Activated CD8-positive, alpha-beta memory T cell treated with anti-CD3 and anti-CD28 coated beads, Interleukin-2, amount 50 U/mL, for 24 hours (primary cell): ENCODE results near the gene RBBP4.
"Not testable (repeated sequence)": the region's sequence is repeated elsewhere in the genome, so short reads cannot be mapped to it uniquely, and the experiment has no call there.

Source experiments
- DNase-seq: peaks from one replicate; pipeline ENCODE4 v3.0.0-alpha.2; 2020; ENCODE audit errors: extremely low read depth

RBBP4 gene

DNA sequence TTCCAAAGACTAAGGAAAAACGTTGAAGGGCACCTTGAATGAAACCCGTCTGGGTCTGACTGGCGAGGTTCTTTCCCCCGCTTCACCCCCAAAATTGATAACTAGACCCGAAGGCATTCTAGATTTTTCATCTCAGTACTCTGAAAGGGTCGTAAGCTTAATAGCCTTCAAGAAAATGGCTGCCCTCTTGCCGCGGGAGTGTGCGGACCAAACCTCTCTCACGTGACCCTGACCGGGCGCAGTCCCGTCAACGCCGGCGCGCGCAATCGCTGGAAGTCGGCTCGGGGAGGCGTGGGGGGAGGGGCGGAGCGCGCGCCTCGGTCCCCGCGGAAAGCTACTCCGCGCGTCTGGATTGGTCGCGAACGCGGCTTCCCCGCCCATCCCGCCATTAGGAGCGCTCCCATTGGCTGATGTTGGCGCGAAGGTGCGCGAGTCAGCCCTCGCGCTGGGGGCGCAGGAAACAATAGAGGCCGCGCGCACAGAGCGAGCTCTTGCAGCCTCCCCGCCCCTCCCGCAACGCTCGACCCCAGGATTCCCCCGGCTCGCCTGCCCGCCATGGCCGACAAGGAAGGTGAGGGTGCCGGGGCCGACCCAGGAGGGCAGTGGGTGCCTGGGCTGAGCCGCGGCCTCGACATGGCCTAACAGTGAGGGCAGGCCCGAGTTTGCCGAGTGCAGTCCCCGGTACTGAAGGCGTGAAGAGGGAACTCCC is at the start of gene RBBP4:
Gene RBBP4, plus strand, starts transcription at position 457 of the 709 bp plus-strand sequence. Its CDS starts 99 bp downstream, at position 556.
- DNase-seq, result peak; percentile 93

DNA sequence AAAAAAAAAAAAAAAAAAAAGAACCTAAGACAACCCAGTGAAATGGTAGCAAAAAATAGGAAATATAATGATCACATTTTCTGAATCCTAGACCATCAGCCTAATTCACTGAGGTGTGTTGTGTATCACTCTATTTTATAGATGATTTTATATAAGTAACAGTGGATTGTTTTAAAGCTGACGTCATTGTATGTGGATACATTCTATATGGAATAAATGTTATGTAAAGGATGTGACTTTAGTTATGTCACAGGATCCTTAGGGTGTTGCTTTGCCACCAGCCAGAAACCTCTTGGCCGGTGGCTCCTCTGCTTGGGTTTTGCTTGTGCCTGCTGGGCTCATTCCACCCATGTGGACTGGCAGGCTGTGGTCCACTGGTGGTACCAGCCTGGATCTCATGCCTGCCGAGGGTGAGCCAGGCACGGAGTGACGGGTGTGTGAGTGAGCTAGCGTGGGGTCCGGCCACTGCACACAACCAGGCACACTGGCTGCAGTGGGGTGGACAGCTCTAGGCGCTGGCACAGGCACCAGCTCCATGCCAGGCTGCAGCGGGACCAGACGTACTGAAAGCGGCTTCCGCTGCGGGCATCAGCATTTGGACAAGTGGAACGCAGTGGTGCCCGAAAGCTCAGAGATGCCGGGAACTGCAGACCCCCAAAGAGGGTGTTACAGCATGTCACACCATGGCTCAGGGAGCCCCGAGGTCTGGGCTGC is 45.1 kb upstream of the RBBP4 start:
- DNase-seq, result no peak

DNA sequence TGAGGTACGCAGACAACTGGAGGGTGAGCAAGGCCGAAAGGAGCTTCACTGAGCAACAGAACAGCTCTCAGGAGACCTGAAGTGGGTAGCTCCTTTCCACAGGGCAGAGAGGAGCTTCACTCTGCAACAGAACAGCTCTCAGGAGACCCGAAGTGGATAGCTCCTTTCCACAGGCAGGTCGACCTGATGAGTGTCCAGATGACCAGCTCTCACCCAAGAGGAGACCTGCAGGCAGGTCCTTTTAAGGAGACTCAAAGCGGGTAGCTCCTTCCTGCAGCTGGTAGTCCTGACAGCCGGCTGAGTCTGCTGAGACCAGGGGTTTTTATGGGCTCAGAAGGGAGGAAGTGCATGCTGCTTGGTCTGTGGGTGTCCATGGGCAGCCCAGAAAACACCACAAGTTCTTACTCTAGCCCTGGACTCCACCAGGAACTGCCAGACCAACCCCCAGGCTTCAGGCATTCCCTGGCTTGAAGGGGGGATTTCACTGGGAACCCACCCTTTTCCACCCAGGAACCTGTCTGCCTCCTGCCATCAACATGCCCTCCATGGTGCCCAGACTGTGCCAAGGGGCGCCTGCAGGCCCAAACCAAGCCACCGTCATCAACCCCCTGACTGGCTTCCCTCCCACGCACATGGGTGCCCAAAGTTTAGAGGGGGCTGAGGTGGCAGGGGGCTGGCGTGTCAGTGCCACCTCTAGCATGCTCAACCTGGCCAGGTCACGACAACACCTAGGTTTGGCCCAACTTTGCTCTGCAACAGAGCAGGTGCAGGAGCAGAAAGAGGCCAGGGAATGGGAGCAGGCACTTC is 44.2 kb upstream of the RBBP4 start:
- DNase-seq, result no peak

DNA sequence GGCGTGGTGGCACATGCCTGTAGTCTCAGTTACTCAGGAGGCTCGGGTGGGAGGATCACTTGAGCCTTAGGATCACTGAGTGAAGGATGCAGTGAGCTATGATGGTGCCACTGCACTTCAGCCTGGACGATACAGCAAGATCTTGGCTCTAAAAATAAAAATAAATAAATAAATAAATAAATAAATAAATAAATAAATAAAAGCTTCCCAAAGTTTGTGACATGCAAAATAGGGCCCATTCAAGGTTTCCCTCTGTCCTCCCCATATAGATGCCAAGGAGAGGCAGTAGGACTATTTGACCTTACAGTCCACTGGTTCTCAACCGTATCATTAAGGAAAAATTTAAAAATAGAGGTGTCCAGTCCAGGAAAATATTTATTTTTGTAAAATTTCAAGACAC is 41.8 kb upstream of the RBBP4 start:
- DNase-seq, result no peak

DNA sequence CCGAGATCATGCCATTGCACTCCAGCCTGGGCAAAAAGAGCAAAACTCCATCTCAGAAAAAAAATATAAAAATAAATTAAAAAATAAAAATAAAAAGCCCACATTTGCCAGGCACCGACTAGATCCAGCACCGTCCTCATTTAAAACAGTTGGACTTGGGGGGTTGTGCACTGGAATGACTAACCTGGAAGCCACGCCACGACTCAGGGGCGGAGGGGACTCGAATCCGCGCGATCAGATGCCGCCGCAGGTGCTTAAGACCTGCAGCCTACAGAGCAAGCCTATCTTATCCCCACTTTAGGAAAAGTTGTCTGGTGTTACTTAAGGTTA is 39.2 kb upstream of the RBBP4 start:
- DNase-seq, result no peak

DNA sequence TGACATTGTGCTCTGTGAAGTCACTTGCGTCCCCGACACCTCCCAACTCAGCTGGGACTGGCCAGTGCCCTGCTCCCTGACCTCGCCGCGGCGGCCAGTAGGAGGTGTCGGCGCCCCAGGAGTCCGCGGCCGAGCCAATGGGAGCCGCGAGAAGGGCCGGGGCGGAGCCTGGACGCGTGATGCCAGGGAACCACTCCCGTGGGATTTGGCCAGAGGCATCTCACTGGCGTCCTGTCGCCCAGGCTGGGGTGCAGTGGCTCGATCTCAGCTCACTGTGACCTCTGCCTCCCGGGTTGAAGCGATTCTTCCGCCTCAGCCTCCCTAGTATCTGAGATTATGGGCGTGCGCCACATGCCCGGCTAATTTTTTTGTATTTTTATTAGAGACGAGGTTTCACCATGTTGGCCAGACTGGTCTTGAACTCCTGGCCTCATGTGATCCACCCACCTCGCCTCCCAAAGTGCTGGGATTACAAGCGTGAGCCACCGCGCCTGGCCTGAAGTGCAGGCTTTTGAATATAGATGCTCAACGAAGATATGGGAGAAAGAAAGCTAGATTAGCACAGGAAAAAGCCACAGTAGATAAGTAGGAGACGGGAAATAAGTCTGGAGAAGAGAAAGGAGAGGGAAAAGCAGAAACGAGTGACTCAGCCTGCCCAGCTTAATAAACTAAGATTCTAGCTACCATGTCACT is 38.7 kb upstream of the RBBP4 start:
- no peak for DNase-seq

DNA sequence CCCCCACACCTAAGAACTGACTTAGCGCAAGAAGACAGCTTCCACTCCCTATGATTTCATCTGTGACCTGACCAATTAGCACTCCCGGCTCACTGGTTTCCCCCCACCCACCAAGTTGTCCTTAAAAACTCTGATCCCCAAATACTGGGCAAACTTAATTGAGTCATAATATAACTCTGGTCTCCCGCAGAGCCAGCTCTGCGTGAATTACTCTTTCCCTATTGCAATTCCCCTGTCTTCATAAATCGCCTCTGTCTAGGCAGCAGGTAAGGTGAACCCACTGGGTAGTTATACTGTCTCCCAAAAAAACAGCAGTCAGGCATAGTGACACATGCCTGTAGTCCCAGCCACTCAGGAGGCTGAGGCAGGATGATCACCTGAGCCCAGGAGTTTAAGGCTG is 37.5 kb upstream of the RBBP4 start:
- DNase-seq, result no peak

DNA sequence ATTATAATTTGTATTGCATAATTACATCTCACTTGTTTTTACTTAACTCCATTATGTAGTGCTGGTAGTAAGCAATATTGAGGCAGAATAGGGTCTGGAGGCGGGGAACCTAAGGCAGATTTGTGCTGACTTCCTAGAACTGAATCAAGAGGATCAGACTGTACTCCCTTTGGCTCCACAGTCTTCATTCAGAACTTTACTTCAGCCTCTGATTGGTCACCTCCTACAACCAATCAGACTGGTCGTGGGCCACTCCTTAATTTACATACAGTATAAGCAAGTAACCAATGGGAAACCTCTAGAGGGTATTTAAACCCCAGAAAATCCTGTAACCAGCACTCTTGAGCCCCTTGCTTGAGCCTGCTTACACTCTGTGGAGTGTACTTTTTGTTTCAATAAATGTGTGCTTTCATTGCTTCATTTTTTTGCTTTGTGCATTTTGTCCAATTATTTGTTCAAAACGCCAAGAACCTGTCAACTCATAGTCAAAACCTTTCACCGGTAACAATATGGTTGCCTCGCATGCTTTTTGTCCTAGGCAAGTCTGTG is 32.3 kb upstream of the RBBP4 start:
- DNase-seq, result no peak

DNA sequence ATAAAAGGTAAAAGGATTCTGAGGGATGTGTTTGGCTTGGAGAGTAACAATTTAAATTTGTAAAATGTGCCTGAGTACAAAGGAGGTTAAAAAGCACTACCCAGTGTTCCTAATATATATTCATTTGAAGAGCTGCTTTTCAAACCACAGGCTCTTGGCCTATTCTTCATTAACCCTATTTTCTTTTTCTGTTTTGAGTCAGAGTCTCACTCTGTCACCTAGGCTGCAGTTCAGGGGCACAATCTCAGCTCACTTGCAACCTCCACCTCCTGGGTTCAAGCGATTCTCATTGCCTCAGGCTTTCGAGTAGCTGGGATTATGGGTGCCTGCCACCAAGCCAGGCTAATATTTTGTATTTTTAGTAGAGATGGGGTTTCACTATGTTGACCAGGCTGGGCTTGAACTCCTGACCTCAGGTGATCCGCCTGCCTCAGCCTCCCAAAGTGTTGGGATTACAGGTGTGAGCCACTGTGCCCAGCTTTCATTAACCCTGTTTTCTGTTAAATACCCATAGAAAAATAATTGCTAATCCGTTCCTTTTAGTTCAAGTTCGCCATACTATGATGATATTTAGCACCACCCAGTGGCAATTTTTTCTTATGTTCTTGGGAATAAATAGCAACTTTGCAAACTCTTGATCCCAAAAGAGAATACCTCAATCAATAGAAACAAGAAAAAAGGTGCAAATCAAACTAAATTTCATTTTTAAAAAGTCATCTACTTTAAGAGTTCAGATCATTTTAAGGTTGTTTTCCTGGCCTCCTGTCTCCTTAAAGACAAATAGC is 31.1 kb upstream of the RBBP4 start:
- DNase-seq, result no peak

DNA sequence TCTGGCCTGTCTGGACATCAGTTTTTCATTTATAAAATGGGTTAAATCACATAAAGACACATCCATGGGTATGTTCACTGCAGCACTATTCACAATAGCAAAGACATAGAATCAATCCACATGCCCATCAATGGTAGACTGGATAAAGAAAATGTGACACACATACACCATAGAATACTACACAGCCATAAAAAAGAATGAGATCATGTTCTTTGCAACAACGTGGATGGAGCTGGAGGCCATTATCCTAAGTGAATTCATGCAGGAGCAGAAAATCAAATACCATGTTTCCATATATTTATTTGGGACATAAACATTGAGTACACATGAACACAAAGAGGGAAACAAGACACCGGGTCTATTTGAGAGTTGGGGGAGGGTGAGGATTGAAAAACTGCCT is 28.8 kb upstream of the RBBP4 start:
- DNase-seq, result no peak

DNA sequence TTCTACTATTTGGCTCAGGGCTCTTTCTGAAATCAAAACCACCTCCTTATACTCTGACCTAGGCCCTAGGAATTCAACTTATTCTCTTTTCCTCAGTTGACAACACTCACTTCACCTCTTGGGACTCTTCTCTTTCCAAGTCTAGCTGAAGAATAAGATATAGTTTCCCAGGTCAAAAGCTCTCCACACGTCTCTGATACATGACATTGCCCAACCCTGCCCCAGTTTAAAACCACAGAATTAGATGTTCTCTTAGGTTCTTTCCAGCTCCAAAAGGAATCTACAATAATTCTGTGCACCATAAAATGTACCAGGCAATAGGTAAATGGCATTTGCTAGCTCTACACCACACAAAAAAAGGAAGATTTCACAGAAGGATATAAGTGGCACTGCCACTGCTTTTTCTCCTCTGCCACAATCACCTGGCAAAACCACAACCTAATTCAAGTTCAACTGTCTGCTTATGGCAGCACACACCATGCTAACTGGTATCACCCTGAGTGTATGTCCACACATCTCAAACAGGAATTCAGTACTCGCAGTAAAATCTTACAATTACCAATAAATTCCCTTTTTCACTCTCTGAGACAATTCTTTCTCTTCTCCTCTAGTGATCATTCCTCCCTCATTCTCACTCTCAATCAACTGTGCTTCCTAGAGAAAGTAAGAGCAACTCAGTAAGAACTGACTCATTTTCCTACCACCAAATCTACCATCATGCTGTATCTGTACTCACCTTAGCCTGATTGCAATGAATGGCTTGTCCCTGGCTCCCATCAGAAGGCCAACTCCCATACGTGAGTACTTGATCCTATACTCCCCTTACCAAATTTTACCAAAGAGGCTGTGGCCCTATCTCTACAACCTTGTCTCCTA is 28.0 kb upstream of the RBBP4 start:
- DNase-seq, result no peak

DNA sequence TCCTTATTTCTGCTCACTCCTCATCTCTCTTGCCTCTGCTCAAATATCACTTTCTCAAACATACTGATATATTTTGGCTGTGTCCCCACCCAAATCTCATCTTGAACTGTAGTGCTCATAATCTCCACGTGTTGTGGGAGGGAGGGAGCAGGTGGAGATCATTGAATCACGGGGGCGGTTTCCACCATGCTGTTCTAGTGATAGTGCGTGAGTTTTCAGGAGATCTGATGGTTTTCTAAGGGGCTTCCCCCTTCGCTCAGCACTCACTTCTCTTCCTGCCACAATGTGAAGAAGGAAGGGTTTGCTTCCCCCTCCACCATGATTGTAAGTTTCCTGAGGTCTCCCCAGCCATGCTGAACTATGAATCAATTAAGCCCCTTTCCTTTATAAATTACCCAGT is 27.2 kb upstream of the RBBP4 start:
- DNase-seq, result no peak

DNA sequence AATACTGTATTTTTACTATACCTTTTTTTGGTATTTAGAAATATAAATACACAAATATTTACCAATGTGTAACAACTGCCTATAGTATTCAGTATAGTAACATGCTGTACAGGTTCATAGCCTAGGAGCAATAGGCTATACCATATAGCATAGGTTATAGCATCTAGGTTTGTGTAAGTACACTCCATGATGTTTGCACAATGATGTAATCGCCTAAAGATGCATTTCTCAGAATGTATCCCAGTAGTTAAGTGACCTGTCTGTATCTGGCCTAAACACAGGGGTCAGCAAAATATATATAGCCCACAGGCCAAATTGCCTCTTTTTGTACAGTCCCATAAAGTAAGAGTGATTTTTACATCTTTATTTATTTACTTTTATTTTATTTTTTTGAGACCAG is 24.8 kb upstream of the RBBP4 start:
- no peak for DNase-seq

DNA sequence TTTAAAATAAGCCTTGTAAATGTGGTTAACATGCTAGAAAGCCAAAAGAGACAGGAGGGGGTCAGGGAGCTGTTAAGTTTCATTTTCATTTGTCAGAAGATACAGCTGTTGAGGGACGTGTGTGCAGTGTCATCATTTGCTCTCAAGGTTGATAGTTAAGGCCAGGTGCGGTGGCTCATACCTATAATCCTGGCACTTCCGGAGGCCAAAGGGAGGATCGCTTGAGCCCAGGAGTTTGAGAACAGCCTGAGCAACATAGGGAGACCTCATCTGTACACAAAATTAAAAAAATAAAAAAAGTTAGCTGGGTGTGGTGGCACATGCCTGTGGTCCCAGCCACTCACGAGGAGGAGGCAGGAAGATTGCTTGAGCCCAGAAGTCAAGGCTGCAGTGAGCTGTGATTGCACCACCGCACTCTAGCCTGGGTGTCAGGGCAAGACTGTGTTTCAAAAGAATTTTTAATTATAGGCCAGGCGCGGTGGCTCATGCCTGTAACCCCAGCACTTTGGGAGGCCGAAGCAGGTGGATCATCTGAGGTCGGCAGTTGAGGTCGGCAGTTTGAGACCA is 23.3 kb upstream of the RBBP4 start:
- no peak for DNase-seq

DNA sequence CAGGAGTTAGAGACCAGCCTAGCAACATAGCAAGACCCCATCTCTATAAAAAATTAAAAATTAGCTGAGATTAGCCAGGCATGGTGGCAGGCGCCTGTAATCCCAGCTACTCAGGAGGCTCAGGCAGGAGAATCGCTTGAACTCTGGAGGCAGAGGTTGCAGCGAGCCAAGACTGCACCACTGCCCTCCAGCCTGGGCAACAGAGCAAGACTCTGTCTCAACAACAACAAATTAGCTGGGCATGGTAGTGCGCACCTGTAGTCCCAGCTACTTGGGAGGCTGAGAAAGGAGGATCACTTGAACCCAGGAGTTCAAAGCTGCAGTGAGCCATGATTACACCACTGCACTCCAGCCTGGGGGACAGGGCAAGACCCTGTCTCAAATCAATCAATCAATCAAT is 20.8 kb upstream of the RBBP4 start:
- not testable (repeated sequence) for DNase-seq

DNA sequence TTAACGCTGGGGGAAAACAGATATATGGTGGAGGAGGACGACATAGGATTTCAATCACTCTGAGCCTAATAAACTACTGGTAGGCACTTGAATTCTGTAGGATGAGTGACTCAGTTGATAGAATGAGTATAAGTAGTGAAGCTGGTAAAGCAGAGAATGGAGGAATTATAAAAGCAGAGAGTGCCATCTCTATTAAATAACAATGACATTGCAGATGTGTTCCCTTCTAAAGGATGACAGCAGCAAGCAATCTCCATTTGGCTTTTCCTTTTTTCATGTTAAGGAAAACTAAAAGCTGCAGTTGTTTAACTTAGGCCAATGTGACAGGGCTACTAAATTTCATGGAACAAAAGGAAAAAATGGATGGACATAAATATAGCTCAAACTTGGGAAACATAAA is 18.2 kb upstream of the RBBP4 start:
- DNase-seq, result no peak

DNA sequence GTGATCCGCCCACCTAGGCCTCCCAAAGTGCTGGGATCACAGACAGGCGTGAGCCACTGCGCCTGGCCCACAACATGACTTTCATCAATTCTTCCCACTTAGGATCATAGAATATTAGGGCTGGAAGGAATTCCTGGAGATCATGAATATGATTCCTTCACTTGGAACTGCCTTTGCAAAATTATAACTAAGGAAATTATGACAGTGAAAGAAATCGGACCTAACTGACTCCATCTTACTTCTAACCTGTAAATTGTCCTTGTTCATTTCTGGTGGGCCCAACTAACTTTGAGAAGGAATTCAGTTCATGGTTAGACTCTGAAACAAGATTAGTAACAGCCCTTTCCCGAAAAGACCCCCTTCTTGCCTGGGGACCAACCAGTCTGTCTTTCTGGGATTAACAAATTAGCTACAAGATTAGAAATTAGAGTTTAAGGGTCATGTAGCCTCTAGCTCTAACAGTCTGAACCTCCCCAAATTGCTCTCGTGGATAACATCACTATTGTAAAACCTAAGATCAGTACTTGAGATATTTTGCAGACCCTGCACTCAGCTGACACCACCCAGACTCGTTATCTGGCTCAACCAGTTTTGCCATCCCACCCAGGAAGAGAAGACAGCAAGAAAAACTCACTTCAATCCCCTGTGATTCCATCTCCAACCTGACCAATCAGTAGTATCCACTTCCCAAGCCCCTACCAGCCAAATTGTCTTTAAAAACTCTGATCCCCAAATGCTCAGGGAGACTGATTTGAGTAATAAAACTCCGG is 15.3 kb upstream of the RBBP4 start:
- no peak for DNase-seq

DNA sequence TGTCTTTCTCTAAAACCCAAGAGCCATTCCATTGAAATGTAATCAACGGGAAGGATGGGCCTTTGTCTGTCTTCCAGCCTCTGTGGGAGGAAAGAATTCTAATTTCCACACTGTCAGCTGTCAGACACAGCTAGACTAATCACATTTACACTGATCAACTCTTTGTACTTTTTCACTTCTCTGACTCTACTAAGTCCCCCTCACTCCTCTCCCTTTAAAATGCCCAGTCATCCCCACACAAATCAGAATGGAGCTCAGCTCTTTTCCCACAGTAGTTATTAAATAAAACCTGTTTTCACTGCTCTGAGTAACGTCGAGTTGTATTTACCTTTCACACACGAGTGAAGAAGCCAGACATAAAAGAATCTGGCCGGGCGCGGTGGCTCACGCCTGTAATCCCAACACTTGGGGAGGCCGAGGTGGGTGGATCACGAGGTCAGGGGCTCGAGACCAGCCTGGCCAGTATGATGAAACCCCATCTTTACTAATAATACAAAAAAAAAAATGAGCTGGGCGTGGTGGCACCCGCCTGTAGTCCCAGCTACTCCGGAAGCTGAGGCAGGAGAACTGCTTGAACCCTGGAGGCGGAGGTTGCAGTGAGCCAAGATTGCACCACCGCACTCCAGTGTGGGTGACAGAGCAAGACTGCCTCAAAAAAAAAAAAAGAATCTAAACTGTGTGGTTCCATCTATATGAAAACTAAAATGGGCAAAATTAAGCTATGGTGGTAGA is 13.9 kb upstream of the RBBP4 start:
- DNase-seq, result no peak
